OCI-M2 (cell line): ENCODE measurements around the gene IL2RA.
"Not testable (repeated sequence)": the region's sequence is repeated elsewhere in the genome, so short reads cannot be mapped to it uniquely, and the experiment has no call there.

Source experiments
- DNase-seq: peaks from one replicate; lab custom pipeline; 2025; ENCODE audit not compliant: unreplicated experiment; lab: John Stamatoyannopoulos, UW

IL2RA gene

DNA sequence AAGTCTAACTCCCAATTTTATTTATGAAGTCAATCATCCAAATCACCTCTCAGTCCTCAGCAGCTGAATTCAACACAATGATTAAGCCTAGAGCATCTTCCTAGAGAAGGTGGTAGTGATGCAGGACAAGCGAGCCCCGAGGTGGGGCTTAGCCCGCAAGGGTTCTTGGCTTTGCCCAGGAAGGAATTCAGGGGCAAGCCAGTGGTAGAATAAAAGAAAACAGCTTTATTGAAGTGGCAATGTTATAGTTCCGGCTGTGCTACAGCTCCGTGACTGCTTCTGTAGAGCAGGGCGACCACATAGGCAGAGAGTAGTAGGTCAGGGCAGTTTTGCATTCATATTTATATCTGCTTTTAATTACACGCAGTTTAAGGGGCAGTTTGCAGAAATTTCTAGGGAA lies 18.1 kb downstream of the IL2RA start:
- DNase-seq, result no peak

DNA sequence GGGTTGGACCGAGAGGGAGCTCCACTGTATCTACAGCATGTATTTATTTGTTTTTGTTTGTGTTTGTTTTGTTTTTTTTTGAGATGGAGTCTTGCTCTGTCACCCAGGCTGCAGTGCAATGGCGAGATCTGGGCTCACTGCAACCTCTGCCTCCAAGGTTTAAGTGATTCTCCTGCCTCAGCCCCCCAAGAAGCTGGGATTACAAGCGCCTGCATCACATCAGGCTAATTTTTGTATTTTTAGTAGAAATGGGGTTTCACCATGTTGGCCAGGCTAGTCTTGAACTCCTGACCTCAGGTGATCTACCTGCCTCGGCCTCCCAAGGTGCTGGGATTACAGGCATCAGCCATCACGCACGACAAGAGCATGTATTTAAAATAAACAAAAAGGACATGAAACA lies 18.8 kb downstream of the IL2RA start:
- not testable (repeated sequence) for DNase-seq

DNA sequence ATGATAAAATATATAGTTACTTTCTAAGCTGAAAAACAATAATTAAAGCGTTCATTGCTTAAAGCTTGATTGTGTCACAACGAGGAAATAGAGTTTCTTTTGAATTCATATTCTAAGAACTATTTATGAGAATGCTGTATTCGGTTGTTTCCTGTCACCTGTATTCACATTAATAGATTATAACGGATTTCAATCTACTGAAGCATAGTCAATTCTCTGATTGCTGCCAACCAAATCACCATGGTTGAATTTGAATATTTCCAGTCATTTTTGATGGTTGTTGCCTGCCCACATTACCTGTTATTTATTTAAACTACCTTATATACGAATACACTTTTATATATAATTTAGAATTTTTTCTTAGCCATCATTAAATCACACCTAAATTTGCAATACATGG lies 22.0 kb downstream of the IL2RA start:
- DNase-seq, result no peak

DNA sequence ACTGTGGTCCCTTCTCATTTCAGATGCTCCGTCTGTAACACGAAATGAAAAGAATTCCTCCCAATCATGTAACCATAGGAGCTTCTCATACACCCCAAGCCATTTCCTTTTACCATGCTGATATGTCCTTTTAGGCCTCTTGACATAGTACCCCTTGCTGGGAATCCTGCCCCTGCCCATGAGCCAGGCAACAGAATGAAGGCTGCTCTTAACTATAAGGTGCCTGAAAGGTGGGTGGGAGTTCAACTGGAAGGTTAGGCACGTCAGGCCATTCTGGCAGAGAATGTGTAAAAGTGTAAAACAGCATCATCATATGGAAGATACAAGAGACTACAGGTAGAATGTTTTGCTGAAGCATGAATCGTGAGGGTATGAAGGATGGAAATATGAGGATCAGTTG lies 22.5 kb downstream of the IL2RA start:
- no peak for DNase-seq

DNA sequence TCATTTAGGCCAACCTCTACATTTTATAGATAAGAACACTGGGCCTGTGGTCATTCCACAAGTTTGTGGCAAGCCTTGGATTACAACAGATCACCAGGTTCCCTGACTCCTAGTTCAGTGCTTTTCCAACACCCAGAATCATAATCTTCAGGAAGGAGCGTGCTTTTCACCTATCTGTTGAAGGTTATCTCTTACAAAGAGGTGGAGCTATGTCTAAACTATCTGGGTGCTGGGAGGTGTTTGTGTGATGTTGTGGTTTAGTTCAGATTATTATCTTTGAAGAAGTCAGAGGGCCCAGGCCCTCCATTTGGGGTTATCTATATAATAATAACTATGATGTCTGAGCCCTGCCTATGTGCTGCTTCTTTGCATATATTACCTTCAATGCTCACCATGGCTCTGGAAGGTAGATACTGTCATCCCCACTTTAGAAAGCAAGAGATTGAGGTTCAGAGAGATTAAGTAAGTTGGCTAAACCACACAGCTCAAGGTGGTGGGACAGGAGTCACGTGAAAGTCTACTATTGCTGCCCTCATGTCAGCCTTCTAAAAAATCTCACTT lies 24.0 kb downstream of the IL2RA start:
- no peak for DNase-seq

DNA sequence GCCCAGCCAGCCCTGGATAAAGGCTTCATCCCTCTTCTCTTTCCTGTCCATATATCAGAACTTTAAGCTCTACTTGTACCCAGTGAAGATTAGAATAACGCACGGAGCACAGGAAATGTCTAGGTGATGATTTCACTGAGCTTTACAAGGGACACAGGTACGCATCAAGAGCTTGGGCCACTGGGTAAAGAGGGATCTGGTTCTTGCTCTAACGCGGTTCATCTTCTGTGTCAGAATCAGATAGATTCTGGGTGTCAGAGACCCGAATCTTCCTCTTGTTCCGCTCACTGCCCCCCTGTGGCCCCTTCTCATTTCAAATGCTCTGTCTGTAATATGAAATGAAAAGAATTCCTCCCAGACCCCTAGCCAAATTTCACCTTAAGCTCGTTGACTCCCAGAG lies 24.7 kb downstream of the IL2RA start:
- DNase-seq, result no peak

DNA sequence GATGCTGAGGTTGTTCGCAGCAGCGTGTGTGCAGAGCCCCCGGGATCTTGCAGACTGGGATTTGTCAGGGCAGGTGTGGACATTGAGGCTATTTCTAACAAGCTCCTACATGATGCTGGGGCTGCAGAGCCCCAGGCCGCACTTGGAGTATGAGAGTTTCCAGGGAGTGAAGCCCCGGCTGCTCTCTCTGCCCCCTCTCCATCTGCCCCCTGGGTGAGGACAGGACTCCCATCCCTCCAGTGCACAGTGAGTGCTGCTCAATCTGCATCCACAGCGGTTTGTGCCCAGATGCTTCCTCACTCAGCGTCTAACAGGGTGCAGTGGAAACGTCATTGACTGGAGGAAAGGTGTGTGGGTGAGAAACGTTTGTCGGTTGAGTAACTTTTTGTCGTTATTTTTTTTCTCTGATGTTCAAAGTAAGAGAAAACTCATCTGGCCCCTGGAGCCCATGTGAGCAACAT lies 25.3 kb downstream of the IL2RA start:
- no peak for DNase-seq

DNA sequence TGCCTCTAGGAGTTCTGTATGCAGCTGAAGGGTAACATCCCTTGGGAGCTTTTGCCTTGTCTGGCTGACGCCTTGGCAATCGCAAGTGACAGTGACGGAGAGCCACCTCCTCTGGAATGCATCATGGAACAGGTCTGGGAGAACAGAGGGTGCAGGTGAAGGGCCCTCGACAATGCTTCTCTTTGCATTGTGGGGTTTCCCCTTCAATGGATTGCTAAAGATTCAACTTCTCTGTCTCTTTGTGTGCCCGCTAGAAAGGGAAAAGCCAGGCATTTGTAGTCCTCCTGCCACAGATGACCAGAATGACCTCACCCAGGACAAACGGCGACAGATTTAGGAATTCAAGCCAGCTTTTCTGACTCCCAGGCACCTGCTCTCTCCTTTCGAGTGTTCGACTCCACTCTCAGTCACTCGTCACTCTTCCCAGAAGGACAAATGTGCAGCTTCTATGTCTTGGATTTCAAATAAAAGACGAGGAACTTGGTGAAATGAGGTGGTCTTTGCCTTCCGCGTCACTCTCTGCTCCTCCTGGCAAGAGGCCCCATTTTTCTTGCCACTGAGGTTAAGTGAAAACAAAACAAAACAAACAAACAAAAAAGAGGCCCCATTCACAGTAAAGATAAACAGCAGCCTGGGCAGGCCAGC lies 26.1 kb downstream of the IL2RA start:
- no peak for DNase-seq

DNA sequence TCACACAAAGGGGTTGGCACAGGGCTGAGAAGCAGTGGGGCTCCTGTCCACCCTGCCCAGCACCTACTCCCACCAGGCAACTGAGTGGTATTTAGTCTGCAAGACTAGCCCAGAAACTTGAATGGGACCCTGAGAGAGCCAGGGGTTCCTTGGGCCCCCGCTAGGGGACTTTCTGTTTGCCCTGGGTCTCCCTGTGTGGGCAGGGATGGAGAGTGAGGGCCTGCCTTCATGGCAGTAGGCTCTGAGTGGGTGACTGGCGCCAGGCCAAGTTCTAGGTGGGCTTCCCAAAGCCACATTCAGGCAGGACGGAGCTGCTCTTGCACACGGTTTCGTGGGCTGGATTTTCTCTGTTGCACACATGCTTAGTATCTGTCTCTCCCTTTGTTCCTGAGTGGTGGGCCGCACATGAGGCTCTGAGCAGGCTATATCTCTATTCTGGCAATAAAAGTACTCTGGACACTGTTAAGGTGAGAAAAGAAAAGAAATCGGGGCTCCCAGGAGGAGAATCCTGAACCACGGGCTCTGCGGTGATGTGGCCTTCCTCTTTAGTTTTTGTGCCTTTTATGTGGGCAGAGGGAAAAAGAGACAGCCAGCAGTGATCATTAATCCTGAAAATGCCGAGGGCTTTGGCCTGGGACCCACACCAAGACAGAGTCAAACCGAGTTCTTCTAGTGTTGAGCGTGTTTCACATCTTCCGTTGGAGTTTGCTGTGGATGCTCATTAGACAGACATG lies 26.9 kb downstream of the IL2RA start:
- DNase-seq, result no peak

DNA sequence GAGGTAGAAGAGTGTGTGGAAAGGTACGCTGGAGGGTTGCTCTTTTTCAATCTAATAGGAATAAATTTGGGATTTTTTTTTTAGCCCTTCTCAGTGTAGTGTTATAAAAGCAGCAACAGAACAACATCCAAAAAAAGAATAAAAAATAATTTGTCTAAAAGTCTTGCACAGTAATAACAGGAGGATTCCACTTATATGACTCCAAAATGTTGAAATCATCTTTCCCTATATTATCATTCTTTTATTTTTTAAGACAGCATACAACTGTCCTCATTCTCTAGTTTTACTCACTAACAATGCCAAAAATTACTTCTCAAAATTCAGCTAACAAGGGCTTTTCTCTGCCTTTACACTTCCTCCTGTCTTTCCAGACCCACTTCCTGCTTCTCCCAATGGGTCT lies 27.8 kb downstream of the IL2RA start:
- DNase-seq, result no peak

DNA sequence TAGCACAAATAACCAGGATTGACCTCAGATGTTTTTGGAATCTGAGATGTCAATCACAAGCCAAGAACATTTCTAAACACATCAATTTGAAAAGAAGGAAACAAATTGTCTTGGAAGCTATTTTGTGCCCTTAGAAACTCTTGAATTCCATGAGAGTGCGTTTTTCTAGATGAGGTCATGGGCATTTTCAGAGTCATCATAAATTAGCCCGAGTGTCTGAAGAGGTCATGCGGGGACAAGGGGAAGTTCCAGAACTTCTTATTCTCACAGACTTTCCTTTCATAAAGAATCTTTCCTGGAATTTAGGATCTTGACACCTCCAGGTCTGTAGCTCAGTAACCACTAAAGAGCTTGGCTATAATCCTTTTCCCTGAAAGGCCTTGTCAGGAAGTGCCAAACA lies 28.2 kb downstream of the IL2RA start:
- DNase-seq, result no peak

DNA sequence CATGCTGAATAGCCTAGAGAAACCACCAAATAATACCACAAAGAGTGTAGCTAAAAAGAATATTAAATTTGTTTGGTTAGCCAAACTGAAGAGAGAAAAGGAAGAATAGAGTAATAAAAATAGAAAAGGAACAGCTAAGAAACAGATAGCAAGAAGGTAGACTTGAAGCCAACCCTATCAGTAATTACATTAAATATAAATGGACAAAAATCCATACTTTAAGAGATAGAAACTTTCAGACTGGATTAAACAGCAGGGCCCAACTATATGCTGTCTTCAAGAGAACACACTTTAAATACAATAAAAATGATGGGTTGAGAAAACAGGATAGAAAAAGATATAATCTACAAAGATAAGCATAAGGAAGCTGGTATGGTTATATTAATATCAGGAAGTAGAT lies 31.2 kb downstream of the IL2RA start:
- no peak for DNase-seq

DNA sequence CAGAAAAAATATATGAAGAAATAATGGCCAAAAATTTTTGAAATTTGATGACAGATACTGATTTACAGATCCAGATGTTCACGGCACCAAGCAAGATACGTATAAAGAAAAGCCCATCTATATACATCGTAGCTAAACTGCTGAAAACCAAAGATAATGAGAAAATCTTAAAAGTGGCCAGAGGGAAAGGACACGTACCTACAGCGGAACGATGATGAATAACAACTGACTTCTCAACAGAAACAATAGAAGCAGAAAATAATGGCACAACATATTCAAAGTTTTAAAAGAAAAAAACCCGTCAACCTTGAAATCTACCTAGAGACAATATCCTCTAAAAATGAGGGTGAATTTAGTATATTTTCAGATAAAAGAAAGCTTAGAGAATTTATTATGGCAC lies 31.9 kb downstream of the IL2RA start:
- no peak for DNase-seq

DNA sequence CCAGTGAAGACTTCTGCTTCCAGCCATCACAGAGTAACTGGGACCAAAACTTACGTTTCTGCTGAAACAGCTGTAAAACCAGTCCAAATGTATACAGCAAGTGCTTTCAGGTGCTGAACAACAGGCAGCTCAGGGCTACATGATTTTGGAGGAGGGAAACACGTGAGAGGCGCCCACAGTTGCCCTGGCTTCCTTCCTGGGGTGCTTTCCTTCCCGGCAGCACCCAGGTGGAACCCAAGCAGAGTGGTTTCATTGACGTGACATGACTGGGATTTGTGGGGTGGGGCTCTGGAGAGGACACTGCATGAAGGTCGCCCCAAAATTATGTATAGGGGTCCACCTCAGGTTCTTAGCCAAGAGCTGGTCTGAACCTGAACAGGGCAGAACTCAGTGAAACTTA lies 34.2 kb downstream of the IL2RA start:
- no peak for DNase-seq

DNA sequence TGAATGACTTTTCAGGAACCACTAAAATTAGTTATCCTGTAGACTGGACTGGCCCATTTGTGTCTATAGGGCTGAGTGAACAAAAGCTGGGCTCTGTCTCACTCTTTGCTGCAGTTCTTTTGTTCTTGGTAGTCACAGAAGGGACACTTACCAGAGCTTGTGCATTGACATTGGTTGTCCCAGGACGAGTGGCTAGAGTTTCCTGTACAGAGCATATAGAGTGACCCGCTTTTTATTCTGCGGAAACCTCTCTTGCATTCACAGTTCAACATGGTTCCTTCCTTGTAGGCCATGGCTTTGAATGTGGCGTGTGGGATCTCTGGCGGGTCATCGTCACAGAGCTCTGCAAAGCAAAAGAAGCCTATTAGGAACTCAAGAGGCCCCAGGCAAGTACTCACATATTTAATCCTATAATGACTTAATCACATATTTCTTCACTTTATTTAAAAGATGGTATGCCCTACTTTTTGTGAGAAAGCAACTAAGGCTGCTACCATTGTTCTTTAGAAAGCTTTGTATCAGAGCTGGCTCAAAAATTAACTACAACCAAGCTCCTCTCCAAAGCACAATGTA lies 36.4 kb downstream of the IL2RA start:
- DNase-seq, result no peak

DNA sequence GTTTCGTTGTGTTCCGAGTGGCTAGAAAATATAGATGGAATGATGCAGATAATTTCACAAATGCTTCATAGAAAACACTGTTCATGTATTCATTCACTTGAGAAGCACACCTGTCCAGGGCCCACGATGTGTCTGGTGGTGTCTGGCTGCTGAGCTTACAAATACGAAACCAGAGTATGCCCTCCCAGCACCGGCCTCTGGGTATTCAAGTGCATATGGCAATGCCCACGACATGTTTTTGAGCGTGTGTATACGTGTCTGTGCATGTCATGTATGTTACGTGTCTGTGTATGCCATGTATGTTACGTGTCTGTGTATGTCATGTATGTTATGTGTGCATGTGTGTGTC lies 37.9 kb downstream of the IL2RA start:
- no peak for DNase-seq

DNA sequence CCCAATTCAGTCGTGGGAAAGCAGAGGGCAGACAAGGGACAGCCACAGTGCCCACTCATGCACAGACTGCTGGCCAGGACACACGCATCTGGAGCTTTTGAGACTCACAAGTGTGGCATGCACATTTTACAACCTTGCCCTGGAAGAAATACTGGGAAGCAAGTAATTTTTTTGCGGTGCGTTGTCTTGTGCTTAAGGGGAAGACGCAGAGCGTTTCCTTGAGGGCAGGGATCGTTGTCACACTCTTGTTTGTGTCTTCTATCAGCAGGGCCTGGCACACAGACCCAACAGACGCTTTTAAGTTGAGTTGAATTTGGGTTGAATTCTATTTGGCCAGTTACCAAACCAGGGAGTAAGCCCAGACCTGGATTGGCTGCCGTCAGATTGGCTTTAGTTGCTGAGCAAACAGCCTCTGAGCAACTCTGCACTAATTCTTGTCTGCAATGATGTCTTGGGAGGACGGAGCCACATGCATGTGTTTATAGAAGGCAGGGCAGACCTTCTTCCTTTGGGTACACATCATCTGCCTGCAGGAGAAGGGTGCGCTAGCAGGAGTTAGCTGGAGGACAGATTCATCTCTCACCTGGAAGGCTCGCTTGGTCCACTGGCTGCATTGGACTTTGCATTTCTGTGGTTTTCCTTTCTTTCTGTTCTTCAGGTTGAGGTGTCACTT lies 38.4 kb downstream of the IL2RA start:
- DNase-seq, result no peak

DNA sequence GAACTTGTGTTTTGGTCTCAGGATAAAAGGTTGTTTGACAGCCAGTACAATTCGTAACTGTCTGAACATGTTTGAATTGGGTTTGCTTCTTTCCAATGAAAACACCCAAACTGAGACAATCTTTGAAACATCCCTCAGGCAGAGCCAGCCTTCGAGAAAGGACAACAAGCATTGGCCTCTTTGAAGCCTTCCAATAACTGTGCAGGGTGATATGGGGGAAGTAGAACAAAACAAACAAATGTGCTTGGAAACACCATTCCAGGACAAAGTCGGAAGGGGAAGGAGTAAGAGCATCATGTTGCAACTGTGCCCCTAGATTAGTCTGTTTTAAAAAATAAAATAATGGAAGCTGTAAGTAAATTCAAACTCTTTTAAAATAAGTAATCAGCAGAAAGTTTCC lies 39.5 kb downstream of the IL2RA start:
- DNase-seq, result no peak

DNA sequence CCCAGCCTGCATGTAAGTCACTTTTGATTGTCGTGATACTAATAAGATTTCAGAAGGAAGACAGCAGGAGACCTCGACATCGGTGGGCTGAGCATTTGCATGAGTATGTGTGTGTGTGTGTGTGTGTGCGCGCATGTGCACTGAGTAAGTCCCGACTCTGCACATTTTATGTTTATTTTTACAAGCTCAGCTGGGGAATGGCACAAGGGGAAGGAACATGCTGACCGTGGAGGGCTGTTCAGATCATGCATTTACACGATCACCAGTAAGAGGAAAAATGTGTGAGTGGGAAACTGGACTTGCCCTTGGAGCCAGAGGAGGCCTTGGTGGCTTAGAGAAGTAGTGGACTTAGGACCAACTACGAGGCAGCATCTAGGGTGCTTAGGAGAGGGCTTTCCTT lies 41.3 kb downstream of the IL2RA start:
- DNase-seq, result no peak

DNA sequence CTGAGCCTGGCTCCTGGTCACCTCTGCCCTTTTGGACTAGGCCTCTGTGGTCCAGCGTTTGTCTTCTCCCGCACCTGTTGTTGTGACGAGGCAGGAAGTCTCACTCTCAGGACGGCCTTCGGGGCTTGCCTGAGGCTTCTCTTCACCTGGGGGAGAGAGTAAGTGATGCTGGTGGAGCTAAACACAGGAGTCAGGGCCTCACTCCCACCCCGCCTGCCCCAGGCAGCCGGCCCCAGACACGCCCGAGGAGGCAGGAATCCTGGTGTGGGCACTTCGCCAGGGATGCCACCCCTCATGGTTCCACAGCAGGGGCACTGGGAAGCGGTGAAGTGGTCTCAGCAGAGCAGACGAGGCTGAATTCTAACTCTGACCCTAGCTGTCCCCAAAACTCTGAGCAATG lies 42.4 kb downstream of the IL2RA start:
- no peak for DNase-seq

DNA sequence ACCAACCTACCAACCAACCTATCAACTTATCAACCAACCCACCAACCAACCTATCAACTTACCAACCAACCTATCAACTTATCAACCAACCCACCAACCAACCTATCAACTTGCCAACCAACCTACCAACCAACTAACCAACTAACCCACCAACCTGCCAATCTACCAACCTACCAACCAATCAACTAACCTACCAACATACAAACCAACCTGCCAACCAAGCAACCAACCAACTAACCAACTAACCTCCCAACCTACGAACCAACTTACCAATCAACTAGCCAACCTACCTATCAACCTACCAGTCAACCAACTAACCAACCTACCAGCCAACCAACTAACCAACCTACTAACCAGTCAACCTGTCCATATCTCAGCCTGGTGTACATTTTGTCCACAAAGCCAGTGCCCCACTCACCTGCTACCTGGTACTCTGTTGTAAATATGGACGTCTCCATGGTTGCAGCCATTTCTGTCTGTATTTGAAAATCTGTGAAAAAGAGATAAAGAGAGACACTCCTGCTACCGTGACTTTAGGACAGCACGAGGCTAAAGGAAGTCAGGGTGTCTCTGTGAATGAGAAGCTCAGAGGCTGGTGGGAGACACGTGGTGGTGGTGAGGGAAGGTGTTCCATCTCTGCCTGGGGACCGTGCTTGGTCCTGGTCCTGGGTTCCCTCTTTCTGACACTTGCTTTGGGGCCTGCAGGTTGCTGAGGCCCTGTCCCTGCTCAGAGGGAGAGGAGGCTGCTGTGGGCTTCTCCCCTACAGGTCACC lies 43.0 kb downstream of the IL2RA start:
- no peak for DNase-seq
